ENCODE data around the gene FBXO4.

The FBXO4 gene, protein sequence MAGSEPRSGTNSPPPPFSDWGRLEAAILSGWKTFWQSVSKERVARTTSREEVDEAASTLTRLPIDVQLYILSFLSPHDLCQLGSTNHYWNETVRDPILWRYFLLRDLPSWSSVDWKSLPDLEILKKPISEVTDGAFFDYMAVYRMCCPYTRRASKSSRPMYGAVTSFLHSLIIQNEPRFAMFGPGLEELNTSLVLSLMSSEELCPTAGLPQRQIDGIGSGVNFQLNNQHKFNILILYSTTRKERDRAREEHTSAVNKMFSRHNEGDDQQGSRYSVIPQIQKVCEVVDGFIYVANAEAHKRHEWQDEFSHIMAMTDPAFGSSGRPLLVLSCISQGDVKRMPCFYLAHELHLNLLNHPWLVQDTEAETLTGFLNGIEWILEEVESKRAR

DNA sequence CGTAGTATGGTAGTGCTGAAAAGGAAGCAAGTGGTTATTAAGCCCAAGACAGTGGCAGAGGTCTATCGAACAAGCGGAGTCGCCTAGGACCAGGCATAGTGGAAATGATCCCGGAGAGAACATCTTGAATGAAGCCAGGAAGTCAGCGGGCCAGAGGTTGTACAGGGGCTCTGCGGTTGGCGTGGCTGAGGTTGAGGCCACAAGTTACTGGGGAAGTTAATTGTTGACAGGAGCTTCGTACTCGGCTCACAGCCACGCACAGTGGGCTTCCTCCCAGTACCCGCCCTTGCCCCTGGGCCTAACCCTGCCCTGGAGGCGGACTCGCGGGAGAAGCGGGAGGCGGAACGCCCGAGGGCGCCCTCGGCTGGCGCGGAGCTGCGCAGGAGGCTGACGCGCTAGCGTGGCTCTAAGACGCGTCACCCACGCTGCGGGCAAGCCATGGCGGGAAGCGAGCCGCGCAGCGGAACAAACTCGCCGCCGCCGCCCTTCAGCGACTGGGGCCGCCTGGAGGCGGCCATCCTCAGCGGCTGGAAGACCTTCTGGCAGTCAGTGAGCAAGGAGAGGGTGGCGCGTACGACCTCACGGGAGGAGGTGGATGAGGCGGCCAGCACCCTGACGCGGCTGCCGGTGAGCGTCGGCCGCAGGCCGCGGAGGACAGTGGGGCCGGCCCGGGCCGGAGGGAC is at the start of gene FBXO4:
Gene FBXO4, plus strand, starts transcription at position 410 of the 683 bp plus-strand sequence. Its CDS starts 29 bp downstream, at position 439.
- peak within 1 kb of the TSS; percentile 68 for H3K4me3 ChIP-seq (ENCODE audit: low read depth, low read length)
- in situ Hi-C loops (cut with HindIII; ENCODE audit: low pct_ligation_motif_present, low sequenced_read_pairs) = no loop called here
- no peaks in the 10 kb centered on the region for H3K27me3 ChIP-seq (replicated peaks)
- peak; percentile 56 for DNase-seq
- H3K27ac ChIP-seq = peak within 1 kb of the TSS; percentile 70
- H3K36me3 ChIP-seq (replicated peaks) = peaks cover 4% of the 10 kb centered on the region
- TF ChIP-seq, protein P1, sequence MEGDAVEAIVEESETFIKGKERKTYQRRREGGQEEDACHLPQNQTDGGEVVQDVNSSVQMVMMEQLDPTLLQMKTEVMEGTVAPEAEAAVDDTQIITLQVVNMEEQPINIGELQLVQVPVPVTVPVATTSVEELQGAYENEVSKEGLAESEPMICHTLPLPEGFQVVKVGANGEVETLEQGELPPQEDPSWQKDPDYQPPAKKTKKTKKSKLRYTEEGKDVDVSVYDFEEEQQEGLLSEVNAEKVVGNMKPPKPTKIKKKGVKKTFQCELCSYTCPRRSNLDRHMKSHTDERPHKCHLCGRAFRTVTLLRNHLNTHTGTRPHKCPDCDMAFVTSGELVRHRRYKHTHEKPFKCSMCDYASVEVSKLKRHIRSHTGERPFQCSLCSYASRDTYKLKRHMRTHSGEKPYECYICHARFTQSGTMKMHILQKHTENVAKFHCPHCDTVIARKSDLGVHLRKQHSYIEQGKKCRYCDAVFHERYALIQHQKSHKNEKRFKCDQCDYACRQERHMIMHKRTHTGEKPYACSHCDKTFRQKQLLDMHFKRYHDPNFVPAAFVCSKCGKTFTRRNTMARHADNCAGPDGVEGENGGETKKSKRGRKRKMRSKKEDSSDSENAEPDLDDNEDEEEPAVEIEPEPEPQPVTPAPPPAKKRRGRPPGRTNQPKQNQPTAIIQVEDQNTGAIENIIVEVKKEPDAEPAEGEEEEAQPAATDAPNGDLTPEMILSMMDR (IDR thresholded peaks at IDR 0.05; ENCODE audit: low read depth, low read length, missing control alignments) = peak; percentile 58

DNA sequence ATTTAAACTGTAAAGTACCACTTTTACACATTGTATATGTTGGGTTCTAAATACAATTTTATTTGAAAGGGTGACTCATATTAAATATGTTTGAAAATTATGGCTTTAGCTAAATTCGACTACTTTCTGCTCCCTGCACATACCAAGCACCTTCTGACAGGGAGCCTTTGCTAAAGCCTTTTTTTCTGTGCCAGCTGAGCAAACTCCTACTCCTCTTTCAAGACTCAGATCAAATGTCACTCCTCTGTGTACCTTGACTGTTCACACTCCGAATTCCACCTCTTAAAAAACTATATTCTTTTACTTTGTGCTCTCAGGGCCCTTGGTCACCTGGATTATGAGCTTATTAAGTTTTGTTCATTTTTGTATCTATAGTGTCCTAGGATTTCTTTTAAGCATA is 48.4 kb upstream of the FBXO4 start:
- Histone ChIP-seq H3K27me3 (replicated peaks) (no peaks in the 10 kb centered on the region), H3K36me3 (replicated peaks) (no peaks in the 10 kb centered on the region), H3K27ac (no peak overlapping the region), H3K4me3 (ENCODE audit: low read depth, low read length) (no peak overlapping the region)
- in situ Hi-C loops (cut with HindIII; ENCODE audit: low pct_ligation_motif_present, low sequenced_read_pairs) = no loop called here
- DNase-seq = no peak
- TF ChIP-seq, protein P1 (IDR thresholded peaks at IDR 0.05; ENCODE audit: low read depth, low read length, missing control alignments) = no peak

DNA sequence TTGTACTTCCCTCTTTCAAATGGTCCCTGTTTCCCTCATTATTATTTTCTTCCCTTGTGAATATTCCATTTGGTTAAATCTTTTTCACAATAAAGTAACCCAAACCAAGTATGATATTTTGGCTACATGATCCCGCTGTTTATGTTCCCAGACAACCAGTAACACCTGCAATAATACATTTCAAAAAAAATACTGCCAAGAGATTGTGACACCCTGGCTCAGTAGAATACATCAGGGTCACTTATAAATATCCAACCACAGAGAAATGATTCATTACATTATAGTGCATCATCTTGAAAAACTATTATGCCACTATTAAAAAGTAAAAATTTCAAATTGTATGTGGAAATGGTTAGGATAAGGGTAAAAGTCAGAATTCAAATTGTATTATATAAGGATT is 47.7 kb upstream of the FBXO4 start:
- TF ChIP-seq, protein P1 (IDR thresholded peaks at IDR 0.05; ENCODE audit: low read depth, low read length, missing control alignments) = no peak
- Histone ChIP-seq H3K36me3 (replicated peaks) (no peaks in the 10 kb centered on the region), H3K4me3 (ENCODE audit: low read depth, low read length) (no peak overlapping the region), H3K27me3 (replicated peaks) (no peaks in the 10 kb centered on the region), H3K27ac (no peak overlapping the region)
- DNase-seq = no peak
- in situ Hi-C loops (cut with HindIII; ENCODE audit: low pct_ligation_motif_present, low sequenced_read_pairs) = no loop called here

DNA sequence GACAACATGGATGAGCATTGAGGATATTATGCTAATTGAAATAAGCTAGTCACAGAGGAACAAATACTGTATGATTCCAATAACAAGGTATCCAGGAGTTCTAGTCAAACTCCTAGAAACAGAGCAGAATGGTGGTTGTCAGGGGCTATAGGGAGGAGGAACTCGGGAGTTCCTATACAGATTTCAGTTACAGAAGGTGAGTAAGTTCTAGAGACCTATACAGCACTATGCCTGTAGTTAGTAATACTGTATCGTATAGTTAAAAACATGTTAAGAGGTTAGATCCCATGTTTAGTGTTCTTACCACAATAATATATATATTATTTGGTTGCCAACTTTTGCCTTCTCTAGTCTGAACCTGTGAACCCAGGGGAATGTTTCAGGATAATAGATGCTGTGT is 46.9 kb upstream of the FBXO4 start:
- in situ Hi-C loops (cut with HindIII; ENCODE audit: low pct_ligation_motif_present, low sequenced_read_pairs) = no loop called here

DNA sequence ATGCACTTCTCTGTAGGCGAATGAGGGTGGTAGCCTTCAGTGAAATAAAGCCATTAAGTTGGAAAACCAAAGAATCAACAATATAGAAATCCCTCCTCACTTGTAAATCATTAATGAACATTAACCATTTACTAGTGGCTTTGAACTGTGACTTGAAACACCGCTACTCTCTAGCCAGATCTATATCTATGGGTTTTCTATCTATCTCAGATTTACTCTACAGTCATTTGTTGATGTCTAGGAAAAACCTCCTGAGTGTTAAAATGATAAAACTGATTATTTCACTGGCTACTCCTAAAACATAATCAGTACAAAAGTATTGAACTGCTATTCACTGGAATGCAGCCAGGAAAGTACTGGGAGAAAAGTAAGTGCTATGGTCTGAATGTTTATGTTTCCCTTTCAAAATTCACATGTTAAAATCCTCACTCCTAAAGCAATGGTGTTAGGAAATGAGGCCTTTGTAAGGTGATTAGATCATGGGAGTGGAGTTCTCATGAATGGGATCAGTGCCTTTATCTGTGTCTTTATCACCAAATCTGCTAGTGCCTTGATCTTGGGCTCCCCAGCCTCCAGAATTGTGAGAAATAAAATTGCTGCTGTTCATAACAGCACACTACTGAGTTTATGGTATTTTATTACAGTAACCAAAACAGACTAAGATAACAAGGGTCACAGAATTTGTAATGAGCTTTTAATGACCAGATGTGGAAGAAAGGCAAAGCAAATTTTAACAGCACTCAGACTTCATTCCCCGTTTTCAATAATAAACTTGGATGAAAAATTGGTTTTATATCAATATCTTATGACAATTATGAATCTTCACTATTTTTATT is 46.2 kb upstream of the FBXO4 start:
- H3K4me3 ChIP-seq (ENCODE audit: low read depth, low read length) = no peak overlapping the region
- no peaks in the 10 kb centered on the region for H3K27me3 ChIP-seq (replicated peaks)
- DNase-seq = no peak
- TF ChIP-seq, protein P1 (IDR thresholded peaks at IDR 0.05; ENCODE audit: low read depth, low read length, missing control alignments) = no peak
- H3K36me3 ChIP-seq (replicated peaks) = no peaks in the 10 kb centered on the region
- no peak overlapping the region for H3K27ac ChIP-seq
- in situ Hi-C loops (cut with HindIII; ENCODE audit: low pct_ligation_motif_present, low sequenced_read_pairs) = no loop called here

More for the DNA sequence above, 46.9 kb upstream of the FBXO4 start:
- TF ChIP-seq, protein P1 (IDR thresholded peaks at IDR 0.05; ENCODE audit: low read depth, low read length, missing control alignments) = no peak
- no peak overlapping the region for H3K4me3 ChIP-seq (ENCODE audit: low read depth, low read length)
- H3K36me3 ChIP-seq (replicated peaks) = no peaks in the 10 kb centered on the region
- no peak for DNase-seq
- no peak overlapping the region for H3K27ac ChIP-seq
- no peaks in the 10 kb centered on the region for H3K27me3 ChIP-seq (replicated peaks)

Data from brain microvascular endothelial cell (primary cell).